Omental fat pad (tissue), 4 donors: ENCODE data around the gene CAGE1. TPM values are rescaled to one million over a fixed set of nuclear protein-coding genes. Genes with fewer than 3 reads are reported as not detected.
"Not testable (repeated sequence)": the region's sequence is repeated elsewhere in the genome, so short reads cannot be mapped to it uniquely, and the experiment has no call there.

Experiments
- ATAC-seq: fragments of 150-250 bp; one replicate; pipeline ENCODE4 v1.9.1; 2016; ENCODE audit warnings: mild to moderate bottlenecking, moderate library complexity; ENCODE audit not compliant: low FRiP score
- DNase-seq: peaks from one replicate; pipeline ENCODE4 v3.0.0-alpha.2; 2019; ENCODE audit warnings: low spot score
- total RNA-seq, 4 donors: library from RNA; depleted of rRNA; stranded (reverse); fragments of >200 nt; gene quantifications; one replicate each; pipeline ENCODE4 v1.1.0, GENCODE V29; 2016
- TF ChIP-seq, protein P1 (sequence below), 3 donors: fragments of 450-650 bp; IDR thresholded peaks; one replicate each; pipeline ENCODE4 v1.5.1; 2016 to 2017; ENCODE audit warnings: antibody characterized with exemption in 3 of 3, mild to moderate bottlenecking in 3 of 3, moderate library complexity in 2 of 3

The CAGE1 gene
- total RNA-seq, 4 donors from 2014 or later = not detected

- no peak for DNase-seq
- no peak for ATAC-seq
- TF ChIP-seq, protein P1, sequence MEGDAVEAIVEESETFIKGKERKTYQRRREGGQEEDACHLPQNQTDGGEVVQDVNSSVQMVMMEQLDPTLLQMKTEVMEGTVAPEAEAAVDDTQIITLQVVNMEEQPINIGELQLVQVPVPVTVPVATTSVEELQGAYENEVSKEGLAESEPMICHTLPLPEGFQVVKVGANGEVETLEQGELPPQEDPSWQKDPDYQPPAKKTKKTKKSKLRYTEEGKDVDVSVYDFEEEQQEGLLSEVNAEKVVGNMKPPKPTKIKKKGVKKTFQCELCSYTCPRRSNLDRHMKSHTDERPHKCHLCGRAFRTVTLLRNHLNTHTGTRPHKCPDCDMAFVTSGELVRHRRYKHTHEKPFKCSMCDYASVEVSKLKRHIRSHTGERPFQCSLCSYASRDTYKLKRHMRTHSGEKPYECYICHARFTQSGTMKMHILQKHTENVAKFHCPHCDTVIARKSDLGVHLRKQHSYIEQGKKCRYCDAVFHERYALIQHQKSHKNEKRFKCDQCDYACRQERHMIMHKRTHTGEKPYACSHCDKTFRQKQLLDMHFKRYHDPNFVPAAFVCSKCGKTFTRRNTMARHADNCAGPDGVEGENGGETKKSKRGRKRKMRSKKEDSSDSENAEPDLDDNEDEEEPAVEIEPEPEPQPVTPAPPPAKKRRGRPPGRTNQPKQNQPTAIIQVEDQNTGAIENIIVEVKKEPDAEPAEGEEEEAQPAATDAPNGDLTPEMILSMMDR (IDR thresholded peaks at IDR 0.05) = no peak
Measured at GRCh38 chr6:7324520-7324919, 65.0 kb downstream of the CAGE1 start.

DNA sequence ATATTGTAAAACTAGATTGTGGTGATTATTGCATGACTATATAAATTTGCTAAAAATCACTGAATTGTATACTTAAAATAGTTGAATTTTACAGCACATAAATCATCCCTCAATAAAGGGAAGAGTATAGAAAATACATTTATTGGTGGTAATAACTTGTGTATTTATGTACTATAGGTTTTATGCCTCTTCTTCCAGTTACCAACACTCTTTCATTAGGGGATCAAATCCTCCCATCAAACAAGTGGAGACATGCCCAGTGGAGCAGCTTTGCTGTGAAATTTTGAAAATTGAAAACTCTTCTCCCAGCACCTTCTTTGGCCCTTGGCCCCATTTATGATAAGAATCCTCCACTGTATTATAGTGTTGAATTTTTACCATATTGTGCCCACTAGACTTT is 66.5 kb downstream of the CAGE1 start:
- TF ChIP-seq, protein P1 (IDR thresholded peaks at IDR 0.05) = no peak
- DNase-seq = no peak
- ATAC-seq = no peak

- not testable (repeated sequence) for DNase-seq, ATAC-seq
Measured at GRCh38 chr6:7321866-7322265, 67.7 kb downstream of the CAGE1 start.

GRCh38 chr6:7319406-7319805 is 70.1 kb downstream of the CAGE1 start:
- not testable (repeated sequence) for DNase-seq

GRCh38 chr6:7317538-7317937 is 72.0 kb downstream of the CAGE1 start:
- ATAC-seq (no peak), DNase-seq (no peak)
- TF ChIP-seq, protein P1 (IDR thresholded peaks at IDR 0.05) = no peak

More at GRCh38 chr6:7319406-7319805, 70.1 kb downstream of the CAGE1 start:
- ATAC-seq = not testable (repeated sequence)

DNA sequence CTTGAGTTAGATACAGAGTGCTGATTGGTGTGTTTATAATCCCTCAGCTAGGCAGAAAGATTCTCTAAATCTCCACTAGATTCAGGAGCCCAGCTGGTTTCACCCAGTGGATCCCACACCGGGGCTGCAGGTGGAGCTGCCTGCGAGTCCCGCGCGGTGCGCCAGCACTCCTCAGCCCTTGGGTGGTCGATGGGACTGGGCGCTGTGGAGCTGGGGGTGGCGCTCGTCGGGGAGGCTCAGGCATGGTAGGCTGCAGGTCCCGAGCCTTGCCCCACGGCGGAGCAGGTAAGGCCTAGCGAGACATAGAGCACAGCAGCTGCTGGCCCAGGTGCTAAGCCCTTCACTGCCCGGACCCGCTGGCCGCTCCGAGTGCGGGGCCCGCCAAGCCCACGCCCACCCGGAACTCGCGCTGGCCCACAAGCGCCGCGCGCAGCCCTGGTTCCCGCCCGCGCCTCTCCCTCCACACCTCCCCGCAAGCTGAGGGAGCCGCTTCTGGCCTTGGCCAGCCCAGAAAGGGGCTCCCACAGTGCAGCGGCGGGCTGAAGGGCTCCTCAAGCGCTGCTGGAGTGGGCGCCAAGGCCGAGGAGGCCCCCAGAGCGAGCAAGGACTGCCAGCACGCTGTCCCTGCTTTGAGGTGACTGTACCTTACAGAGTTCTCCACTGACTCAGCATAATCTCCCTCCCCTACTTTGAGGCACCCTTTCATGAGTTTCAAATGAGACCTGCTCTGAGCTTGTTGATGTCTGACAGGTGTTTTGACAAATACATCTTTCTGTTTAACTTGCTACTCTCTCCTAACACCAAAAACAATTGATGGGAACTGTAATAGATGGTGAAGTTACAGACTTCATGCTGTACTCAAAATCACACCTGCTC is 72.6 kb downstream of the CAGE1 start:
- DNase-seq (no peak), ATAC-seq (no peak)
- TF ChIP-seq, protein P1 (IDR thresholded peaks at IDR 0.05) = no peak

DNA sequence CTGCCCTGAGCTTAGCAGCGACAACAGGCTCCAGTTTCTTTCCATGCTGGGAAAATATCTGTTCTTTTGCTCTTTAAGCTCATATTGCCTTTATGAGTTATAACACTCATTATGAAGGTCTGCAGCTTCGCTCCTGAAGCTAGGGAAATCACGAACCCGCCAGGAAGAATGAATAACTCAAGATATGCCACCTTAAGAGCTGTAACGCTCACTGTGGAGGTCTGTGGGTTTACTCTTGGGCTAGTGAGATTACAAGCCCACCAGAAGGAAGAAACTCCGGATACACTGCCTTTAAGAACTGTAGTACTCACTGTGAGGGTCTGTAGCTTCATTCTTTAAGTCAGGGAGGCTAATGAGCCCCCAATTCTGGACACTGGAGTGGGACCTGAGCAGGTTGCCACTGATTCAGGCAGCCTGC is 73.6 kb downstream of the CAGE1 start:
- no peak for DNase-seq
- ATAC-seq = no peak

DNA sequence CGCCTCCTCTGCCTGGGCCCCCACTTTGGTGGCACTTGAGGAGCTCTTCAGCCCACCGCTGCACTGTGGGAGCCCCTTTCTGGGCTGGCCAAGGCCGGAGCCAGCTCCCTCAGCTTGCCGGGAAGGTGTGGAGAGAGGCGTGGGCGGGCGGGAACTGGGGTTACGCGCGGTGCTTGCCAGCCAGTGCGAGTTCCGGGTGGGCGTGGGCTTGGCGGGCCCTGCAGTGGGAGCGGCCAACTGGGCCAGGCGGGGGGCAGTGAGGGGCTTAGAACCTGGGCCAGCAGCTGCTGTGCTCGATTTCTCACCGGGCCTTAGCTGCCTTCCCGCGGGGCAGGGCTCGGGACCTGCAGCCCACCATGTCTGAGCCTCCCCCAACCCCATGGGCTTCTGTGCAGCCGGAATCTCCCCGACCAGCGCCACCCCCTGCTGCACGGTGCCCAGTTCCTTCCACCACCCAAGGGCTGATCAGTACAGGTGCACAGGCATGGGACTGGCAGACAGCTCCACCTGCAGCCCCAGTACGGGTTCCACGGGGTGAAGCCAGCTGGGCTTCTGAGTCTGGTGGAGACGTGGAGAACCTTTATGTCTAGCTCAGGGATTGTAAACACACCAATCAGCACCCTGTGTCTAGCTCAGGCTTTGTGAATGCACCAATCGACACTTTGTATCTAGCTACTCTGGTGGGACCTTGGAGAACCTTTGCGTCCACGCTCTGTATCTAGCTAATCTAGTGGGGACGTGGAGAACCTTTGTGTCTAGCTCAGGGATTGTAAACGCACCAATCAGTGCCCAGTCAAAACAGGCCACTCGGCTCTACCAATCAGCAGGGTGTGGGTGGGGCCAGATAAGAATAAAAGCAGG is 74.2 kb downstream of the CAGE1 start:
- ATAC-seq = not testable (repeated sequence)

More for the DNA sequence above, 73.6 kb downstream of the CAGE1 start:
- TF ChIP-seq, protein P1 (IDR thresholded peaks at IDR 0.05) = no peak

More for the DNA sequence above, 74.2 kb downstream of the CAGE1 start:
- DNase-seq = not testable (repeated sequence)
